HG03558 (cell line): ENCODE results near the gene MRGPRE.

ENCODE experiments used
- ATAC-seq: cut with Tn5 transposase; IDR thresholded peaks from one replicate; pipeline ENCODE4 v1.9.1; 2021; ENCODE audit warnings: moderate number of reproducible peaks; ENCODE audit not compliant: unreplicated experiment; ENCODE audit errors: extremely low read depth

Gene MRGPRE

GRCh38 chr11:3184732-3185347 is 47.4 kb downstream of the MRGPRE start:
- ATAC-seq = no peak

- ATAC-seq = no peak
These were observed 48.7 kb downstream of the MRGPRE start for GRCh38 chr11:3183523-3183922.

GRCh38 chr11:3182462-3182852 is 49.8 kb downstream of the MRGPRE start:
- ATAC-seq = no peak

- no peak for ATAC-seq
These were observed 50.3 kb downstream of the MRGPRE start for GRCh38 chr11:3181725-3182461.

- no peak for ATAC-seq
These were observed 51.3 kb downstream of the MRGPRE start for GRCh38 chr11:3180869-3181268.

GRCh38 chr11:3178349-3178748 is 53.9 kb downstream of the MRGPRE start:
- ATAC-seq = no peak

GRCh38 chr11:3177931-3178330 is 54.3 kb downstream of the MRGPRE start:
- no peak for ATAC-seq
